HL-60 (cell line): Measurements from ENCODE around the gene CD4.

ENCODE experiments used
- POLR2AphosphoS5 ChIP-seq: IDR thresholded peaks from 2 replicates; pipeline ENCODE4 v1.6.1; 2012; ENCODE audit warnings: low read depth
- TF ChIP-seq, protein P1 (sequence below): IDR thresholded peaks from one replicate; pipeline ENCODE4 v1.5.1; 2011; ENCODE audit warnings: low read length, control low read depth, inconsistent platforms; ENCODE audit not compliant: insufficient read depth

DNA sequence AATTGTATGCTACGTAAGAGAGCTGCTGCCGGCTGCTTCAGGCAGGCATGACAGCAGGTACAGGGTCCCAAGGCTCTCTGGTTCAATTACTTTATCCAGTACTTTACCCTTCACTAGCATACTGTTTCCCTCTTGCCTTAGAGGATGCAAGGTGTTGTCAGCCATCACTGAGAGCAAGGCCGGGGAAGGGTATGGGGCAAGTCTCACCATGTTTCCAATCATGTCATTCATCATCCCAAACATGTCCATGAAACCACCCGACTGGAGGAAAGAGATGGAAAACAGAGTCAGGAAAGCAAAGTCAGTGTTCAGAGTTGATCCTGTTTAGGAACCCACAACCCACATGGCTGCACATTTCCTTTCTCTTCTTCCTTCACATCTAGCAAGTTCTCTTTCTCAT, 38.8 kb upstream of the CD4 start:
- TF ChIP-seq, protein P1, sequence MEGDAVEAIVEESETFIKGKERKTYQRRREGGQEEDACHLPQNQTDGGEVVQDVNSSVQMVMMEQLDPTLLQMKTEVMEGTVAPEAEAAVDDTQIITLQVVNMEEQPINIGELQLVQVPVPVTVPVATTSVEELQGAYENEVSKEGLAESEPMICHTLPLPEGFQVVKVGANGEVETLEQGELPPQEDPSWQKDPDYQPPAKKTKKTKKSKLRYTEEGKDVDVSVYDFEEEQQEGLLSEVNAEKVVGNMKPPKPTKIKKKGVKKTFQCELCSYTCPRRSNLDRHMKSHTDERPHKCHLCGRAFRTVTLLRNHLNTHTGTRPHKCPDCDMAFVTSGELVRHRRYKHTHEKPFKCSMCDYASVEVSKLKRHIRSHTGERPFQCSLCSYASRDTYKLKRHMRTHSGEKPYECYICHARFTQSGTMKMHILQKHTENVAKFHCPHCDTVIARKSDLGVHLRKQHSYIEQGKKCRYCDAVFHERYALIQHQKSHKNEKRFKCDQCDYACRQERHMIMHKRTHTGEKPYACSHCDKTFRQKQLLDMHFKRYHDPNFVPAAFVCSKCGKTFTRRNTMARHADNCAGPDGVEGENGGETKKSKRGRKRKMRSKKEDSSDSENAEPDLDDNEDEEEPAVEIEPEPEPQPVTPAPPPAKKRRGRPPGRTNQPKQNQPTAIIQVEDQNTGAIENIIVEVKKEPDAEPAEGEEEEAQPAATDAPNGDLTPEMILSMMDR = no peak
- no peak for TF ChIP-seq POLR2AphosphoS5
